Upper lobe of left lung (tissue), 6 donors: ENCODE results near the gene SMOC1. TPM values are rescaled to one million over a fixed set of nuclear protein-coding genes. Genes with fewer than 3 reads are reported as not detected.
A peak's percentile ranks its signal among the peaks of the same experiment; 100 is the strongest.

Experiments
- ATAC-seq, 2 donors: fragments of 200-7000 bp; cut with Tn5 transposase; one replicate each; pipeline ENCODE4 v1.9.1; 2022; ENCODE audit warnings: mild to moderate bottlenecking in 2 of 2, moderate library complexity in 2 of 2; ENCODE audit not compliant: low FRiP score in 2 of 2
- DNase-seq, 2 donors: peaks; one replicate each; pipeline ENCODE4 v3.0.0-alpha.2; 2019 to 2020
- H3K27ac ChIP-seq, 4 donors: fragments of 200-600 bp; sonication (generic); one replicate each; pipeline ENCODE4 v1.5.1; 2016 to 2019
- H3K27me3 ChIP-seq, 4 donors: fragments of 200-600 bp; sonication (generic); one replicate each; pipeline ENCODE4 v1.5.1; 2017 to 2019
- H3K36me3 ChIP-seq, 4 donors: fragments of 200-600 bp; sonication (generic); one replicate each; pipeline ENCODE4 v1.5.1; 2016 to 2019
- H3K4me1 ChIP-seq, 4 donors: fragments of 200-600 bp; sonication (generic); one replicate each; pipeline ENCODE4 v1.5.1; 2018 to 2019
- H3K4me3 ChIP-seq, 4 donors: fragments of 200-600 bp; sonication (generic); one replicate each; pipeline ENCODE4 v1.5.1; 2017 to 2019; ENCODE audit warnings: mild to moderate bottlenecking in 2 of 4, moderate library complexity in 1 of 4
- H3K9me3 ChIP-seq, 4 donors: fragments of 200-600 bp; sonication (generic); one replicate each; pipeline ENCODE4 v1.5.1; 2018 to 2019
- EP300 ChIP-seq, 4 donors: sonication (generic); formaldehyde crosslinking; IDR thresholded peaks; one replicate each; pipeline ENCODE4 v1.5.1; 2017; ENCODE audit warnings: antibody characterized with exemption in 4 of 4, control low read depth in 2 of 4
- POLR2A ChIP-seq, 4 donors: fragments of 450-650 bp; IDR thresholded peaks; one replicate each; pipeline ENCODE4 v1.5.1; 2016 to 2017; ENCODE audit warnings: antibody characterized with exemption in 4 of 4, mild to moderate bottlenecking in 2 of 4
- POLR2AphosphoS5 ChIP-seq, 2 donors: sonication (generic); formaldehyde crosslinking; IDR thresholded peaks; one replicate each; pipeline ENCODE4 v1.5.1; 2017; ENCODE audit warnings: antibody characterized with exemption in 2 of 2
- WGBS, 2 donors: methylation state at CpG; one replicate each; pipeline ENCODE4 v1.1.5; 2017 to 2018; 5-methylcytosine and 5-hydroxymethylcytosine counted together
- total RNA-seq, 6 donors: library from RNA; depleted of rRNA in 4 of 6; stranded (reverse); fragments of >200 nt in 4 of 6; gene quantifications; one replicate each; pipeline versions ENCODE4 v1.1.0 to v1.2.1, GENCODE V29; 2016 to 2021
- TF ChIP-seq, protein P1 (sequence below), 6 experiments: fragments of 450-650 bp in 4 of 6; fragments of 200-600 bp in 2 of 6; sonication (generic) in 2 of 6; IDR thresholded peaks; one replicate each; pipeline ENCODE4 v1.5.1; 2016 to 2019; ENCODE audit warnings: antibody characterized with exemption in 6 of 6
- donor health status: DM: no; HTN: no; CAD: no; lungs with moderate emphysema.
- donor health status: DM: no; HTN: yes; CAD: no; lungs with severe emphysema.

Gene SMOC1
- total RNA-seq, 6 donors from 2014 or later: 0.22 to 1.3 (median 0.61) TPM; not detected in 1

DNA sequence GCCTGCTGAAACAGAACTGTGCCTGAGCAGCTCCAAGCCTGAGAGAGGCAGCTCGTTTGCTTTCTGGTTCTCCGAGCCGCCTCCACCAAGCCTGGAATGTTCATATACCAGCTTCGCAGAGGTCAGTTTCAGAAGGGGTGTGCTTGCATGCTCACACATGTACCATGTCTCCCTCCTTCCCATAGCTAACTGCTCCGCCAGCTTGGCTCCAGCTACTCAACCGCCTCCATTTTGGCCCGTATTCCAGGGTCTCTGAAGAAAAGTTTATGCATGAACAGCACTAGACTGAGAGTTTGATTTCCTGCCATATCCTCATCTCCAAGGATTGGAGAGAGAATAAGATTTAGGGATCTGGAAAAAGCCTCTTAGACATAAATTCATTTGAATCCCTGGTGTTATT, 103.7 kb downstream of the SMOC1 start:
- Histone ChIP-seq H3K4me1 (no peaks in the 10 kb centered on the region), H3K4me3 (no peak overlapping the region), H3K27me3 (no peaks in the 10 kb centered on the region), H3K9me3 (no peaks in the 10 kb centered on the region), H3K27ac (no peak overlapping the region), H3K36me3 (no peaks in the 10 kb centered on the region)
- TF ChIP-seq, protein P1, sequence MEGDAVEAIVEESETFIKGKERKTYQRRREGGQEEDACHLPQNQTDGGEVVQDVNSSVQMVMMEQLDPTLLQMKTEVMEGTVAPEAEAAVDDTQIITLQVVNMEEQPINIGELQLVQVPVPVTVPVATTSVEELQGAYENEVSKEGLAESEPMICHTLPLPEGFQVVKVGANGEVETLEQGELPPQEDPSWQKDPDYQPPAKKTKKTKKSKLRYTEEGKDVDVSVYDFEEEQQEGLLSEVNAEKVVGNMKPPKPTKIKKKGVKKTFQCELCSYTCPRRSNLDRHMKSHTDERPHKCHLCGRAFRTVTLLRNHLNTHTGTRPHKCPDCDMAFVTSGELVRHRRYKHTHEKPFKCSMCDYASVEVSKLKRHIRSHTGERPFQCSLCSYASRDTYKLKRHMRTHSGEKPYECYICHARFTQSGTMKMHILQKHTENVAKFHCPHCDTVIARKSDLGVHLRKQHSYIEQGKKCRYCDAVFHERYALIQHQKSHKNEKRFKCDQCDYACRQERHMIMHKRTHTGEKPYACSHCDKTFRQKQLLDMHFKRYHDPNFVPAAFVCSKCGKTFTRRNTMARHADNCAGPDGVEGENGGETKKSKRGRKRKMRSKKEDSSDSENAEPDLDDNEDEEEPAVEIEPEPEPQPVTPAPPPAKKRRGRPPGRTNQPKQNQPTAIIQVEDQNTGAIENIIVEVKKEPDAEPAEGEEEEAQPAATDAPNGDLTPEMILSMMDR (IDR thresholded peaks at IDR 0.05): no peak
- no peak for TF ChIP-seq EP300 (IDR thresholded peaks at IDR 0.05)
- TF ChIP-seq POLR2A (IDR thresholded peaks at IDR 0.05): no peak
- no peak for TF ChIP-seq POLR2AphosphoS5 (IDR thresholded peaks at IDR 0.05)
- 70 to 85% methylated on average over 6 to 7 of the region's 7 CpGs for WGBS, 2 donors
- ATAC-seq (no peak), DNase-seq (no peak)

DNA sequence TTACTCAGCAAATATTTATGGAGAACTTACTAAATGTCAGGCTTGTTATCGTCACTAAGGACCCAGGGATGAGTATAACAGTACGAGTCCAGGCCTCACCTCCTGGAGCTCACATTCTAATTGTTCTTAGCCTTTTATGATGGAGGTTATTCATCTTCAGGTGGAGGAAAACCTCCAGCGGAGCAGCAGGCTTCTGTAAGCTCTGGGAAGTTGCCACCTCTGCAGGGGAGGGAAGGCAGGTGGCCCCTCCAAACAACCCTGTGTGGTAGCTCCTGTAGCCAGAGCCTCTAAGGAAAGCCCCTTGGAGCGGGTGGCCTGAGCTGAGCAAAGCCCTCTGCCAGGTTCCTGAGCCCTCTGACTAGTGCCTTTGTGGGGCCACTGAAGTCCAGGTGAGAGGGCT, 104.1 kb downstream of the SMOC1 start:
- Histone ChIP-seq H3K9me3 (no peaks in the 10 kb centered on the region), H3K36me3 (no peaks in the 10 kb centered on the region), H3K27me3 (no peaks in the 10 kb centered on the region), H3K27ac (no peak overlapping the region), H3K4me1 (no peaks in the 10 kb centered on the region), H3K4me3 (no peak overlapping the region)
- TF ChIP-seq, protein P1 (IDR thresholded peaks at IDR 0.05): no peak
- TF ChIP-seq EP300 (IDR thresholded peaks at IDR 0.05) (no peak), POLR2AphosphoS5 (IDR thresholded peaks at IDR 0.05) (no peak), POLR2A (IDR thresholded peaks at IDR 0.05) (no peak)
- ATAC-seq (no peak), DNase-seq (no peak)
- WGBS, 2 donors: 78 to 96% methylated on average over 3 to 4 of the region's 4 CpGs

DNA sequence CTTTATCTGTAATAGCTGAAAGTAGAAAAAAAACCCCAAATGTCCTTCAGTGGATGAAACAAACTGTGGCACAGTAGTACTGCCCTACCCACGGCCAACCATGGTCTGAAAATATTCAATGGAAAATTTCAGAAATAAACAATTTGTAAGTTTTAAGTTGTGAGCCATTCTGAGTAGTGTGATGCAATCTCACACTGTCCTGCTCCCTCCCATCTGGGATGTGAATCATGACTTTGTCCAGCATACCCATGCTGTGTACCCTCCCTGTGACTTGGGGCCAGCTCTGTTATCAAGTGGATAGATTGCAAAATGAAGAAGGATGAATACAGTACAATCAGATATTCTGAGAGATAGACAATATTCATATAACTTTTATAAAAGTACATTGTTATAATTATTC, 106.2 kb downstream of the SMOC1 start:
- H3K4me3 ChIP-seq: no peak overlapping the region
- no peak overlapping the region for H3K27ac ChIP-seq
- no peaks in the 10 kb centered on the region for H3K9me3 ChIP-seq
- H3K27me3 ChIP-seq: no peaks in the 10 kb centered on the region
- TF ChIP-seq POLR2A (IDR thresholded peaks at IDR 0.05) (no peak), EP300 (IDR thresholded peaks at IDR 0.05) (no peak), POLR2AphosphoS5 (IDR thresholded peaks at IDR 0.05) (no peak)
- TF ChIP-seq, protein P1 (IDR thresholded peaks at IDR 0.05): no peak
- ATAC-seq (peak in 1 of 2 donors; percentile 47), DNase-seq (no peak)
- 69 to 75% methylated on average over 1 of the region's 1 CpG for WGBS, 2 donors
- no peaks in the 10 kb centered on the region for H3K36me3 ChIP-seq
- no peaks in the 10 kb centered on the region for H3K4me1 ChIP-seq

DNA sequence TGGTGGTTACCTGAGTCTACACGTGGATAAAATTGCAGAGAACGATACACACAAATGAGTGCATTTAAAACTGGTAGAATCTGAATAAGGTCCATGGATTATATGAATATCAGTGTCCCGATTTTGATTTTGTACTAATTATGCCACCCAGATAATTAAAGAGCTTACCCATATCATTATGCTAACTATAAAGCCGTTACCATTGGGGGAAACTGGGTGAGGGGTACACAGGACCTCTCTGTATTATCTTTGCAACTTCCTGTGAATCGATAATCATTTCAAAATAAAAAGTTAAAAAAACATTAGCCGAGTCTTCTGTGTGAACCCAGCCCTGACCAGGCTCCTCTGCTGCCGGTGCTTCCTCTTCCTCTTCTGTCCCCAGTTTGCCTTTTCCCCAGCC, 107.1 kb downstream of the SMOC1 start:
- TF ChIP-seq POLR2AphosphoS5 (IDR thresholded peaks at IDR 0.05) (no peak), POLR2A (IDR thresholded peaks at IDR 0.05) (no peak), EP300 (IDR thresholded peaks at IDR 0.05) (no peak)
- TF ChIP-seq, protein P1 (IDR thresholded peaks at IDR 0.05): no peak
- no peaks in the 10 kb centered on the region for H3K9me3 ChIP-seq
- H3K36me3 ChIP-seq: no peaks in the 10 kb centered on the region
- H3K27ac ChIP-seq: no peak overlapping the region
- ATAC-seq (no peak), DNase-seq (no peak)
- WGBS, 2 donors: 73 to 74% methylated on average over 7 of the region's 7 CpGs
- H3K4me3 ChIP-seq: no peak overlapping the region
- H3K4me1 ChIP-seq: no peaks in the 10 kb centered on the region
- H3K27me3 ChIP-seq: no peaks in the 10 kb centered on the region

DNA sequence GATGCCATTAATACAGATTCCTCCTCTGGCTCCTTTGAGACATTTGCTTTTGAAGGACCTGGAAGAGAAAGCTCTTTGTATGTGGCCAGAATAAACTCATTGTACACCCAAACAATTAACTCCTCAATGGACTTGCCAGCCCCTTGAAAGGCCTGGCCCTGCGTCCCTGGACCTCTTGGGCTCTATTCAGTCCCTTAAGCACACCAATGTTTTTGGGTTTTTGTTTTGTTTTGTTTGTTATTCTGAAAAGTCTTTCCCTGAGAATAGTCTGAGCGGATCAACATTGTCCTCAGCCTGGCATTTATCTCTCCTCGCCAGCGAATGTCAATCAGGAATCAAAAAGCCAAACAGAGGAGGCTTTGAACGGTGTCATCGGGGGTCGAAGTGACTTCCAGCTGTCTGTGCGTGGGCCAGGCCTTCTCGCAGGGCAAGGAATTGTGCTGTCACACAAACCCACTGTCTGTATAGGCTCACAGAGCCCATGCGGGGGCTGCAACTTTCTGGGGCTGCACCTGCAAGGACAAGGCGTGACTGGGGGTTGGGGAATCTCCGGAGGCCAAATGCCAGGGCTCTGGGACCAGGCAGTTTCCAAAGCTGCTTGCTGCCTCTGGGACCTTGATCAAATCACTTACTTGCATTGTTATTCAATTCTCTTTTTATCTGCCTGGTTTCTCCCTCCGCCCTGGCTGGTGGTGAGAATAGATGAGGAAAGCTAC, 108.3 kb downstream of the SMOC1 start:
- WGBS, 2 donors: 73 to 78% methylated on average over 13 of the region's 13 CpGs

More for the DNA sequence above, 108.3 kb downstream of the SMOC1 start:
- Histone ChIP-seq H3K9me3 (no peaks in the 10 kb centered on the region), H3K27ac (no peak overlapping the region), H3K36me3 (no peaks in the 10 kb centered on the region), H3K4me1 (no peaks in the 10 kb centered on the region), H3K4me3 (no peak overlapping the region), H3K27me3 (no peaks in the 10 kb centered on the region)
- TF ChIP-seq, protein P1 (IDR thresholded peaks at IDR 0.05): no peak
- TF ChIP-seq POLR2AphosphoS5 (IDR thresholded peaks at IDR 0.05) (no peak), POLR2A (IDR thresholded peaks at IDR 0.05) (no peak), EP300 (IDR thresholded peaks at IDR 0.05) (no peak)
- DNase-seq: no peak
- ATAC-seq: no peak
